GM18867 (cell line): Measurements from ENCODE around the gene GIGYF1.
A peak's percentile ranks its signal among the peaks of the same experiment; 100 is the strongest.
"Not testable (repeated sequence)": the region's sequence is repeated elsewhere in the genome, so short reads cannot be mapped to it uniquely, and the experiment has no call there.

Experiments used
- ATAC-seq: cut with Tn5 transposase; IDR thresholded peaks from one replicate; pipeline ENCODE4 v1.9.1; 2021; ENCODE audit warnings: mild to moderate bottlenecking, moderate library complexity; ENCODE audit not compliant: unreplicated experiment

GIGYF1 gene

GRCh38 chr7:100674411-100675104 is 19.5 kb downstream of the GIGYF1 start:
- ATAC-seq: no peak

DNA sequence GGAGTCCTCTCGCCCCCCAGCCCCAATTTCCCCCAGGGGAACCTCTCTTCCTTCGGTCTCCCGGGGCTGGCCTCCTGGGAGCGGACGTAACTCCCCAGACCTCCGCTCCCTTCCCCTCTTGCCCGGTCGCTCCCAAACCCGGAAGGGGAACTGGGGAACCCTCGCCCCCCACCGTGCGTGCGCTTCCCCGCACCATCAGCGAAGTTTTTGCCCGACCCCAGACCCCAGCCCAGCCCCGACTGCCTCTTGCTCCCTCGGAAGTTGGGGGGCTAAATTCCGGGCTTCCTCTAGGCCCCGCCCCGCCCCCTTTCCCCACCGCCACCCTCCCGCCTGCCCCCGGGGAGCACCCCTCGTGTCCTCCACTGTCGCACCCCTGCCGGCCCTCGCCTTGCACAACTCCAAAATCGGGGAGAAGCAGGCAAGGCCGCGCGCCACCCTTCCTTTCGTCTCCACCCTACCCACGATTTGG is 20.1 kb downstream of the GIGYF1 start:
- peak; percentile 5 for ATAC-seq

DNA sequence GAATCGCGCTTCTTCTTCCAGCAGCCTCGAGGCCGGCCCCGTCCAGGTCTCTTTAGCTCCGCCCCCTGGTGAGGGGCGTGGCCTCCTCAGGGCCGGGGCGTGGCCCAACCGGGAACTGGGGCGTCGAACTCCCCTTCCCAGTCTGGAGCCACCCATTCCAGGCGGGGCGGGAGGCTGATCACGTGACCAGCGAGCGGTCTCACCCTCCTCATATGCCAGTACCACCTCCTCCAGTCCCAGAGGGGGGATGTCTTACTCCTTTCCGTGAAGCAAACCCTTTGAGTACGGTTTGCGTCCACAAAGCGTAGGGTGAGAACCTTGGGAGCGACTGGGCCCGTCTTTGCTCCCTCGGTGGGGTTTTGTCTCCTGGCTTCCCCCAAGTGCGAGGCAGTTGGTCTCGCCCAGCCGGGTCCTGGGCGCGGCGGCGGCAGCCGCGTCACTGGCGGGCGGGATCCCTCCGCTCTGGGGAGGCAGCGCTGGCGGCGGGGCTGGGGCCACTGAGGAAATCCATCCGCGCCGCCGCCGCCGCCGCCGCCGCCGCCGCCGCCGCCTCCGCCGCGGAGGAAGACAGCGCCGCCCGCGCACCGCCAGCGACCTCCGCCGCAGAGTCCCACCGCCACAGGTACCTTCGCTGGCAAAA is 20.6 kb downstream of the GIGYF1 start, which contains the start of gene GNB2:
Gene GNB2 (plus strand): TSS at position 439 of the 640 bp plus-strand sequence. CDS start 2,526 bp downstream, outside the sequence.
- ATAC-seq: peak; percentile 61

GRCh38 chr7:100671353-100672327 is 22.4 kb downstream of the GIGYF1 start:
- ATAC-seq: no peak

- ATAC-seq: no peak
Observed at GRCh38 chr7:100670074-100670473, 24.0 kb downstream of the GIGYF1 start.

DNA sequence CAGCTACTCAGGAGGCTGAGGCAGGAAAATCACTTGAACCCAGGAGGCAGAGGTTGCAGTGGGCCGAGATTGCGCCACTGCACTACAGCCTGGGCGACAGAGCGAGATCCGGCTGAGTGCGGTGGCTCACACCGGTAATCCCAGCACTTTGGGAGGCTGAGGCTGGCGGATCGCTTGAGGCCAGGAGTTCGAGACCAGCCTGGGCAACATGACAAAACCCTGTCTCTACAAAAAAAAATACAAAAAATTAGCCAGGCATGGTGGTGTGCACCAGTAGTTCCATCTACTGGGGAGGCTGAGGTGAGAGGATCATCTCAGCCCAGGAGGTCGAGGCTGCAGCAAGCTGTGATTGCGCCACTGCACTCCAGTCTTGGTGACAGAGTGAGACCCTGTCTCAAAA is 24.9 kb downstream of the GIGYF1 start:
- ATAC-seq: not testable (repeated sequence)

GRCh38 chr7:100668069-100668449 is 26.0 kb downstream of the GIGYF1 start:
- no peak for ATAC-seq

DNA sequence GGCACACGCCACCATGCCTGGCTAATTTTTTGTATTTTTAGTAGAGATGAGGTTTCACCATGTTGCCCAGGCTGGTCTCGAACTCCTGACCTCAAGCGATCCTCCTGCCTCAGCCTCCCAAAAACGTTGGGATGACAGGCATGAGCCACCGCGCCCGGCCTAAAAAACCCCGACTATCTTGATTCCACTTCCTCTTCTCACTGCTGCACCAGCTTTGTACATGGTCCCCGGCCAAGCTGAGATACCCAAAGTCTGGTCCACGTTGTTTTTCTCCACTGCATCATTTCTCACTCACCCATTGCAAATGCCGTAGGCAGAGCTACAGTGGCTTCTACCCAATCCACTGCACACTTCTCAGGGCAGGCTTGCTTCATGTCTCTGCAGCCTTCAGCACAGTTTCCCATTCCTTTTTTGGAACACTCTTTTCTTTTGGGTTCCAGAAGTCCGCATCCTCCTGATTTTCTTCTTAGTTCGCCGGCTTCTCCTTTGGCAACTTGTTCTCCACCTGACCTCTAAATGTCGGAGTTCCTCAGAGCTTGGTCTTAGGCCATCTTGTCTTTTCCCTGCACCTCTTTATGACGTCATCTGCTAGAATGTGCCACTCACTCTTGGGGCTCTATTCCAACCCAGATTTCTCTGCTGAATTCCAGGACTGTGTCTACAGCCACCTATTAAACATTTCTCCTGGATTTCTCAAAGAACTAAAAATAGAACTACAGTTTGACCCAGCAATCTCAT is 26.6 kb downstream of the GIGYF1 start:
- ATAC-seq: no peak

GRCh38 chr7:100665168-100665726 is 28.8 kb downstream of the GIGYF1 start:
- no peak for ATAC-seq

GRCh38 chr7:100662194-100662776 is 31.8 kb downstream of the GIGYF1 start:
- ATAC-seq: not testable (repeated sequence)

GRCh38 chr7:100655908-100656674 is 38.0 kb downstream of the GIGYF1 start, which contains the start of gene ACTL6B:
ACTL6B (minus strand) TSS chr7:100656448; CDS start chr7:100656354, 94 bp downstream.
- no peak for ATAC-seq

- no peak for ATAC-seq
Observed at GRCh38 chr7:100654908-100655831, 38.9 kb downstream of the GIGYF1 start.

DNA sequence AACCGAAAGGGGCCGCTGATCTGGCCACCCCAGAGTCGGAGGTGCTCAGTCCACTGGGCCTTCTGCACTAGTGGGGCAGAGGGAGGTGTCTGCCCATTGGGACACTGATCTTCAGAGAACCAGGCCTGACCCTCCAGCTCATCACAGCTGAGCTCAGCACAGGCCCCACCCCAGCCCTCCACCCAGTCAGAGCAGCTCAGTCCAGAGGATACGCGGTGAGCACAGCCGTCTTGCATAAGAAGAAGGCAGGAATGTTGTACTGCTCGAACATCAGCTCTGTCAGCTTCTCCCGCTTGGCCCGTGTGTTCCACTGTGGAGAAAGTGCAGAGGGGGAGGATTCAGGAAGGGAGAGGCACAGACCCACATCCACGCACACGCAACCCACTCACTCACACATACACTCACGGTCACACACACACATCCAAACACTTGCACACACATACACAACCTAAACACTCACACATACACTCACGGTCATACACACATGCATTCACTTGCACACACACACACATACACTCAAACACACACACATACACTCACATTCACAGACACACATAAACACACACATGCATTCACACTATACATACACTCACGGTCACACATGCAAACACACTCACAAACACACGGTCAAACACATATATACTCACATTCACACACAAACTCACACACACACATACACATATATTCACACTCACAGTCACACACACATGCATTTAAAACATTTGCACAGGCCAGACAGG is 44.1 kb downstream of the GIGYF1 start:
- no peak for ATAC-seq

DNA sequence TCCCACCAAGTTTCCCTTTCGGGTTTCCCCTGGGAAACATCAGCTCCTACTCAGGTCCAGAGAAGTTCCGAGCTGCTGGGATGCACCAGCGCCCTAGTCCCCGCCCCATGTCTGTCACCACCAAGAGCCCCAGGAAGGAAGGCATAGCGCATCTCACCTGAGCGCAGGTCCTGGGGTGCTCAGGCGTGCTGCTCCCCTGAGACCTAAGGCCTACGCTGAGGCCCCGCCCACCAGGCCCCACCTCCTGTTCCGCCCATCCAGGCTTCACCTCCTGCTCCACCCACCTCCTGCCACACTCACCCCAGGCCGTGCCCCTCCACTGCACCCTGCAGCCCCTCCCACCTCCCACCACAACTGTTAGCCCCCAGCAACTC is 51.5 kb downstream of the GIGYF1 start:
- ATAC-seq: peak; percentile 74

GRCh38 chr7:100641860-100642533 is 52.1 kb downstream of the GIGYF1 start:
- ATAC-seq: no peak

DNA sequence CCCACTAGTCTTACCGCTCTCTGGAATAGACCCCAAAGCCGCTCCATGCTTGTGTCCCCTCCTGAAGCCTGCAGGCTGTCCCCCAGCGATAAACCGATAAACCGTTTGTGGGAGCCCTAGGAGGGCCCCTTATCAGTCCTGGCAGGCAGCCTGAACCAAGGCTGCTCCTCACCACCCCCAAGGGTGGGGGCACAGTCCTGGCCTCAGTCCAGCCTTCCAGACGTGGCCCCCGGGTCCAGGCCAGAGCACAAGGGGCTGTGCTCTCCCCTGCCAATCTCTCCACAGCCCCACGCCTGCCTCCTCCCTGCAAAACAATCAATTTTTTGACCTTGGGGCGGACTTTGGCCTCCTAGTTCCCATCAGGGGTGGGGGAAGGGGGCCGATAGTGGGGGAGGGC is 52.6 kb downstream of the GIGYF1 start, which contains the start of gene TFR2:
Gene TFR2 (minus strand): TSS at position 90 of the 397 bp plus-strand sequence. CDS start 43 bp downstream, at position 47.
- ATAC-seq: no peak
